MM.1S (cell line): ENCODE measurements around the gene GJC1.

Experiments
- CTCF ChIP-seq: fragments of 300-600 bp; sonication (generic); IDR thresholded peaks from 2 replicates; pipeline ENCODE4 v1.5.1; 2016; ENCODE audit warnings: antibody characterized with exemption, low read length, mixed read lengths
- EZH2 ChIP-seq: fragments of 300-600 bp; sonication (generic); optimal IDR thresholded peaks from 2 replicates; pipeline ENCODE3; 2017; ENCODE audit warnings: low read depth, mild to moderate bottlenecking, antibody characterized with exemption, low read length, mixed read lengths
- EZH2phosphoT487 ChIP-seq: fragments of 300-600 bp; sonication (generic); IDR thresholded peaks from 2 replicates; pipeline ENCODE4 v1.6.1; 2018; ENCODE audit warnings: antibody characterized with exemption, low read length

GRCh38 chr17:44754276-44754675 is 75.8 kb downstream of the GJC1 start:
- no peak for TF ChIP-seq CTCF
- no peak for TF ChIP-seq EZH2
- no peak for TF ChIP-seq EZH2phosphoT487
